Measurements from ENCODE around the gene RNF125.

RNF125 gene

DNA sequence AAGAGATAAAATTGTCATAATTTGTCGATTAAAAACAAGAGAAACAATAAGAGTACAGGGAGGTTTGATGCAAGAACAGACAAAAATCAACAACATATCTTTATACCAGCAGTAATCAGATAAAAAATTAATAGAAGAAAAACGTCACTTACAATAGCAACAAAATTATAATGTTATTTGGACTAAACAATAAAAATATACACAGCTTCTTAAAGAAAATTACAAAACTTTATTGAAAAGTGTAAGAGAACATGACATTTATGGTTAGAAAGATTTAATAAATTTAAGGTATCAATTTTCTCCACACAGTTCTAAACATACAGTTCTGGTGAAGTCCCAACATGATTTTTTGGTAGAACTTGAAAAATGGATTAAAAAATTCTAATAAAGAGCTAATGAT lies 85.9 kb downstream of the RNF125 start:
- Histone ChIP-seq H3K4me1 (ENCODE audit: insufficient read depth, insufficient read length) (no peaks in the 10 kb centered on the region), H3K36me3 (ENCODE audit: insufficient read depth, insufficient read length, low read length) (peaks cover 3% of the 10 kb centered on the region), H3K4me3 (ENCODE audit: insufficient read length, low read depth) (no peak overlapping the region), H3K9me3 (ENCODE audit: insufficient read depth, low read length) (no peaks in the 10 kb centered on the region), H3K27me3 (ENCODE audit: insufficient read depth, insufficient read length) (no peaks in the 10 kb centered on the region), H3K9ac (ENCODE audit: insufficient read length, low read depth) (no peak overlapping the region)
- no peak for DNase-seq (ENCODE audit: low read depth, low spot score)
- TF ChIP-seq ZNF274 (IDR thresholded peaks at IDR 0.05; ENCODE audit: low read depth, low read length) (no peak), SUZ12 (IDR thresholded peaks at IDR 0.05; ENCODE audit: extremely low read depth, insufficient read depth, insufficient read length) (no peak), YY1 (IDR thresholded peaks at IDR 0.05; ENCODE audit: insufficient read depth, insufficient read length) (no peak)

DNA sequence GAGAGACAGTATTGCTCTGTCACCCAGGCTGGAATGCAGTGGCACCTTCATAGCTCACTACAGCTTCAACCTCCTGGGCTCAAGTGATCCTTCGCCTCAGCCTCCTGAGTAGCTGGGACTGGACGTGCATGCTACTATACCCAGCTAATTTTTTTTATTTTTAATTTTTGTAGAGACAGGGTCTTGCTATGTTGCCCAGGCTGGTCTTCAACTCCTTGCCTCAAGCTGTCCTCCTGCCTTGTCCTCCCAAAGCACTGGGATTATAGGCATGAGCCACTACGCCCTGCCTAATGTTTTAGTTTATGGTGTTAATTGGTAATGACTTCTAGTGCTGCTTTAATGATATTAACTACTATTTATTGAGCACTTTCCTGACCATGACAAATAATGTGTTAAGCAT lies 91.4 kb downstream of the RNF125 start:
- TF ChIP-seq YY1 (IDR thresholded peaks at IDR 0.05; ENCODE audit: insufficient read depth, insufficient read length), result no peak
- no peak for TF ChIP-seq SUZ12 (IDR thresholded peaks at IDR 0.05; ENCODE audit: extremely low read depth, insufficient read depth, insufficient read length)
- no peak for TF ChIP-seq ZNF274 (IDR thresholded peaks at IDR 0.05; ENCODE audit: low read depth, low read length)
- H3K9me3 ChIP-seq (ENCODE audit: insufficient read depth, low read length), result no peaks in the 10 kb centered on the region
- H3K9ac ChIP-seq (ENCODE audit: insufficient read length, low read depth), result no peak overlapping the region
- no peaks in the 10 kb centered on the region for H3K27me3 ChIP-seq (ENCODE audit: insufficient read depth, insufficient read length)
- H3K36me3 ChIP-seq (ENCODE audit: insufficient read depth, insufficient read length, low read length), result peaks cover 19% of the 10 kb centered on the region
- DNase-seq (ENCODE audit: low read depth, low spot score), result no peak
- H3K4me1 ChIP-seq (ENCODE audit: insufficient read depth, insufficient read length), result no peaks in the 10 kb centered on the region
- H3K4me3 ChIP-seq (ENCODE audit: insufficient read length, low read depth), result no peak overlapping the region

DNA sequence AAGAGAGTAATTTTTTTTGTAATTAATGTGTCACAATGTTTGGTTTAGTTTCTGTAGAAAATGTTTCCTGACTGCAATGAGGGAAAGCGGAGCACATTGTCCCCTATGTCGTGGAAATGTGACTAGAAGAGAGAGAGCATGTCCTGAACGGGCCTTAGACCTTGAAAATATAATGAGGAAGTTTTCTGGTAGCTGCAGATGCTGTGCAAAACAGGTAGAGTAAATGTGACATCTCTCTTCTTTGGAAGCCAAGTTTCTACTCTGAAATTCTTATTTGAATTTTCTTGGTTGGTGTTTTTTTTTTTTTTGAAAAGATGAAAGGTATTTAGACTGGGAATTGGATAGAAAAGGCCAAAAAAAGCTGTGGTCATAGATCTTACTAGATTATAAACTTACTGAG lies 93.1 kb downstream of the RNF125 start:
- no peak for DNase-seq (ENCODE audit: low read depth, low spot score)
- TF ChIP-seq YY1 (IDR thresholded peaks at IDR 0.05; ENCODE audit: insufficient read depth, insufficient read length) (no peak), SUZ12 (IDR thresholded peaks at IDR 0.05; ENCODE audit: extremely low read depth, insufficient read depth, insufficient read length) (no peak), ZNF274 (IDR thresholded peaks at IDR 0.05; ENCODE audit: low read depth, low read length) (no peak)
- no peaks in the 10 kb centered on the region for H3K27me3 ChIP-seq (ENCODE audit: insufficient read depth, insufficient read length)
- H3K36me3 ChIP-seq (ENCODE audit: insufficient read depth, insufficient read length, low read length), result peaks cover 28% of the 10 kb centered on the region
- H3K9me3 ChIP-seq (ENCODE audit: insufficient read depth, low read length), result no peaks in the 10 kb centered on the region
- no peak overlapping the region for H3K4me3 ChIP-seq (ENCODE audit: insufficient read length, low read depth)
- no peaks in the 10 kb centered on the region for H3K4me1 ChIP-seq (ENCODE audit: insufficient read depth, insufficient read length)
- no peak overlapping the region for H3K9ac ChIP-seq (ENCODE audit: insufficient read length, low read depth)

DNA sequence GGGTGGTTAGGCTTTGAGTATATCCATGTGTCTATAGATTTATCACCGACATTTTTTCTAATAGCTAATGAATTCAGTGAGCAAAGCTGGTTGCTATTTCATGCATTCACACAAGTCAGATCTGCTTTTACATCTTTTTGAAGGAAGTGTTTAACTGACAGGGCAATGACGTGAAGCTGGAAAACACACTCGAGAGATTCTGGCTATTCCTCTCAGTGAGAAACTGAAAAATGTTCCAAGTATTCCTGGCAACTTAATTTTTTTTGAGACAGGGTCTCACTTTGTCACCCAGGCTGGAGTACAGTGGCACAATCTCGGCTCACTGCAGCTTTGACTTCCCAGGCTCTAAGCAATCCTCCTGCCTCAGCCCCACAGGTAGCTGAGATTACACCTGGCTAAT lies 94.2 kb downstream of the RNF125 start:
- Histone ChIP-seq H3K9ac (ENCODE audit: insufficient read length, low read depth) (no peak overlapping the region), H3K27me3 (ENCODE audit: insufficient read depth, insufficient read length) (no peaks in the 10 kb centered on the region), H3K4me1 (ENCODE audit: insufficient read depth, insufficient read length) (no peaks in the 10 kb centered on the region), H3K9me3 (ENCODE audit: insufficient read depth, low read length) (no peaks in the 10 kb centered on the region), H3K4me3 (ENCODE audit: insufficient read length, low read depth) (no peak overlapping the region), H3K36me3 (ENCODE audit: insufficient read depth, insufficient read length, low read length) (peaks cover 31% of the 10 kb centered on the region)
- no peak for TF ChIP-seq YY1 (IDR thresholded peaks at IDR 0.05; ENCODE audit: insufficient read depth, insufficient read length)
- no peak for TF ChIP-seq SUZ12 (IDR thresholded peaks at IDR 0.05; ENCODE audit: extremely low read depth, insufficient read depth, insufficient read length)
- no peak for DNase-seq (ENCODE audit: low read depth, low spot score)

DNA sequence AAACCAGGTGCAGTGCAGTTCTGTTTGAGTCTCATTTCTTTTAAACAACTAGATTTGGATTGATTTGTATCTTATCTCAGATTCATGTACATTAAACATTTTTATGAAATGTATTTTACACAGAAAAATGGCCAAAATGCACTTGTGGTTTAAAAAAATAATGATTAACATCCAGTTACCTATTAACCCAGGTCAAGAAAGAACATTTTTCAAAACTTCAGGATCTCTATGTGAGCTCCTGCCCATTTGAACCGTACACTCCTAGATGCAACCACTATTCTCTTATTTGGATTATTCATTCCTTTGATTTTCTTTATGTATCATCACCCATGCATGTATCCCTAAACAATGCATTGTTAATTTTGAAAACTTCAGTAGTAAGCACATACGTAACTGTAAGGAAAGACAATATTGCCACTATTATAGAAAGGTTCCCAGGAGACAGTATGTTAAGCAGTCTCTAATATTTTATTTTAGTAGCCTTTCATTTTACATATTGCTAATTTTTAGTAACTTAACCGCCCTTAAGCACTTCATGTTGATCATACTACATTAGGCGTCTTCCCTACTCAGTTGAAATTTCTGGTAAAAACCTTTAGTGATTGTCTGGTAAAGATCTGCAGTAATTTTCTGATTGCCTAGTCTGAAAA lies 95.8 kb downstream of the RNF125 start:
- H3K9ac ChIP-seq (ENCODE audit: insufficient read length, low read depth), result no peak overlapping the region
- H3K4me1 ChIP-seq (ENCODE audit: insufficient read depth, insufficient read length), result no peaks in the 10 kb centered on the region
- no peaks in the 10 kb centered on the region for H3K27me3 ChIP-seq (ENCODE audit: insufficient read depth, insufficient read length)
- H3K36me3 ChIP-seq (ENCODE audit: insufficient read depth, insufficient read length, low read length), result peaks cover 31% of the 10 kb centered on the region
- no peak overlapping the region for H3K4me3 ChIP-seq (ENCODE audit: insufficient read length, low read depth)
- TF ChIP-seq SUZ12 (IDR thresholded peaks at IDR 0.05; ENCODE audit: extremely low read depth, insufficient read depth, insufficient read length), result no peak
- no peak for DNase-seq (ENCODE audit: low read depth, low spot score)
- H3K9me3 ChIP-seq (ENCODE audit: insufficient read depth, low read length), result no peaks in the 10 kb centered on the region

DNA sequence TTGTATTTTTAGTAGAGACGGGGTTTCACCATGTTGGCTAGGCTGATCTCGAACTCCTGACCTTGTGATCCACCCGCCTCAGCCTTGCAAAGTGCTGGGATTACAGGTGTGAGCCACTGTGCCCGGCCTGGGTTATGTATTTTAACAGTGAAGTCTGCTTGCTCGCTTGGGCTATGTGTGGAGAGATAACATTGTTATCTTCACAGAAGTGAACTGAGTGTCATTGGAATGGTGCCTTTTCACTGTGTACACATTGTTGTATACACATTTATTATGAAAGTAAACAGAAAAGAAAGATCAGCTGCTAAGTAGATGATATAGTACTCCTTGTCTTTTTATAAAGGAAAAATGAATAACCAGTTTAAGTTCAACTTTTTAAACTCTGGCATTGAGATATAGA lies 103.4 kb downstream of the RNF125 start:
- H3K4me1 ChIP-seq (ENCODE audit: insufficient read depth, insufficient read length), result no peaks in the 10 kb centered on the region
- DNase-seq (ENCODE audit: low read depth, low spot score), result no peak
- no peak overlapping the region for H3K9ac ChIP-seq (ENCODE audit: insufficient read length, low read depth)
- TF ChIP-seq ZNF274 (IDR thresholded peaks at IDR 0.05; ENCODE audit: low read depth, low read length) (no peak), SUZ12 (IDR thresholded peaks at IDR 0.05; ENCODE audit: extremely low read depth, insufficient read depth, insufficient read length) (no peak), YY1 (IDR thresholded peaks at IDR 0.05; ENCODE audit: insufficient read depth, insufficient read length) (no peak)
- no peaks in the 10 kb centered on the region for H3K27me3 ChIP-seq (ENCODE audit: insufficient read depth, insufficient read length)
- H3K4me3 ChIP-seq (ENCODE audit: insufficient read length, low read depth), result no peak overlapping the region
- H3K9me3 ChIP-seq (ENCODE audit: insufficient read depth, low read length), result no peaks in the 10 kb centered on the region
- H3K36me3 ChIP-seq (ENCODE audit: insufficient read depth, insufficient read length, low read length), result peaks cover 18% of the 10 kb centered on the region

Data from NT2/D1 (cell line).